ENCODE measurements around the gene DNAJB13.

Gene DNAJB13

DNA sequence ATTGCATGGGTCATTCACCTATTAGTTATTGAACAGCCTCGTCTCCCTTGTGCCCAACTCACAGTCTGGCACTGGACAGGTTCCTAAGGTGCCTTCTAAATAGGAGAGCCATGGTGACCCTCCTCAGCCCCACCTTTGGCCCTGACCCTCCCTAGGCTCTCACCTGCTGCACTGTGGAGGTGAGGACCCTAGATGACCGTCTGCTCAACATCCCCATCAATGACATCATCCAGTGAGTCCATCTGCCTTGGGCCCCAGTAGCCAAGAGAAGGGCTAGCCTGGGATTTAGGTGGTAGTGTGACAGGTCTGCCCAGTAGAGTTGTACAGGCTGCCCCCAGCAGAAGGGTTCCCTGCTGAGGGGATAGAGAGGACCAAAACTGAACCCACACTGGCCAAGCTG lies 18.3 kb downstream of the DNAJB13 start:
- H2BK5ac ChIP-seq (ENCODE audit: low read depth, low read length, poor library complexity) = no peak overlapping the region
- no peak overlapping the region for H3K4me2 ChIP-seq (ENCODE audit: low read length)
- no peaks in the 10 kb centered on the region for H3K36me3 ChIP-seq (ENCODE audit: control insufficient read depth in 1 of 2, insufficient read depth in 2 of 2, low read length in 2 of 2)
- no peak overlapping the region for H2BK120ac ChIP-seq (ENCODE audit: insufficient read depth, low read length, poor library complexity)
- H2AFZ ChIP-seq (ENCODE audit: insufficient read depth, low read length, poor library complexity) = no peak overlapping the region
- no peaks in the 10 kb centered on the region for H3K79me2 ChIP-seq (ENCODE audit: control insufficient read depth, insufficient read depth, low read length, poor library complexity)
- no peak overlapping the region for H3K14ac ChIP-seq (ENCODE audit: low read length)
- no CpG with 5 or more reads among the region's 2 CpGs for WGBS (ENCODE audit: extremely low coverage, insufficient coverage, insufficient read length)
- H2AK5ac ChIP-seq (ENCODE audit: low read length) = no peak overlapping the region
- H4K12ac ChIP-seq (ENCODE audit: low read depth, low read length) = no peak overlapping the region
- H3K9ac ChIP-seq (ENCODE audit: low read length) = no peak overlapping the region
- no peak overlapping the region for H3K4me3 ChIP-seq (ENCODE audit: low read depth, low read length)
- no peaks in the 10 kb centered on the region for H3K4me1 ChIP-seq (ENCODE audit: control insufficient read depth in 1 of 2, insufficient read depth in 2 of 2, low read length in 2 of 2)
- no peaks in the 10 kb centered on the region for H3K27me3 ChIP-seq (ENCODE audit: insufficient read depth, low read length)
- H3K9me3 ChIP-seq (ENCODE audit: insufficient read depth, low read depth, low read length) = no peaks in the 10 kb centered on the region
- H3K18ac ChIP-seq (ENCODE audit: low read length) = no peak overlapping the region
- no peak overlapping the region for H3K23ac ChIP-seq (ENCODE audit: low read length)
- H3K79me1 ChIP-seq (ENCODE audit: low read length) = no peaks in the 10 kb centered on the region
- no peak for DNase-seq
- no peak overlapping the region for H4K91ac ChIP-seq (ENCODE audit: low read depth, low read length)
- no peak overlapping the region for H4K8ac ChIP-seq (ENCODE audit: low read depth, low read length)
- H2BK12ac ChIP-seq (ENCODE audit: low read length) = no peak overlapping the region
- H3K27ac ChIP-seq (ENCODE audit: low read depth, low read length) = no peak overlapping the region
- no peak overlapping the region for H3K4ac ChIP-seq (ENCODE audit: low read depth, low read length)

DNA sequence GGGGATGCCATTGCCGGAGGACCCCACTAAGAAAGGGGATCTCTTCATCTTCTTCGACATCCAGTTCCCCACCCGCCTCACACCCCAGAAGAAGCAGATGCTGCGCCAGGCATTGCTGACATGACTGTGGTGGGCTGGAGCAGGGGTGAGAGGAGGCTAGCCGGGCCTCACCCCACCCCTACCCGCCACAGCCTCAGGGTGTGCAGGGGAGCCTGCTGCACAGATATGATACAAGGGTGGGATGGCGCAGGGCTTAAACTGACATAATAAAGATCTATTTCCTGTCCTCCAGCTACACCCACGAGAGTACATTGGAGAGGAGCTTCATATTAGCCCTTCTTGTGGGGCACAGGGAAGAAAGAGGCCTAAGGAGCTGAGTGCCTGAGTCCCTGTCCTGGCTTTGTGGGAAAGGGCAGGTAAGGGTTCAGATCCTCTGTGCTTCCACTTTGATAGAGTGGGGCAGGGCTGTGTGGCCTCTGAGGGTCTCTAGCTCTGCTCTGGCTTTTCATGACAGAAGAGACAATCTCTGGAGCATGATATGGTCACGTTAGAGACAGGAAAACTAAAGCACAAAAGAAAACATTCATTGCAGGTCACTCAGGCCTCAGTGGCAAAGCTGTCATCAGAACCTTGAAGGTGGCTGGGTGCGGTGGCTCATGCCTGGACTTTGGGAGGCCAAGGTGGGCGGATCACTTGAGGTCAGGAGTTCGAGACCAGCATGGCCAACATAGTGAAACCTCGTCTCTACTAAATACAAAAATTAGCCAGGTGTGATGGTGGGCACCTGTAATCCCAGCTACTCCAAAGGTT lies 19.4 kb downstream of the DNAJB13 start:
- Histone ChIP-seq H3K18ac (ENCODE audit: low read length) (no peak overlapping the region), H3K23ac (ENCODE audit: low read length) (no peak overlapping the region), H4K12ac (ENCODE audit: low read depth, low read length) (no peak overlapping the region), H3K4ac (ENCODE audit: low read depth, low read length) (no peak overlapping the region), H4K8ac (ENCODE audit: low read depth, low read length) (no peak overlapping the region), H3K14ac (ENCODE audit: low read length) (no peak overlapping the region), H3K4me3 (ENCODE audit: low read depth, low read length) (no peak overlapping the region), H3K79me2 (ENCODE audit: control insufficient read depth, insufficient read depth, low read length, poor library complexity) (no peaks in the 10 kb centered on the region), H2AFZ (ENCODE audit: insufficient read depth, low read length, poor library complexity) (no peak overlapping the region), H2AK5ac (ENCODE audit: low read length) (no peak overlapping the region), H3K4me1 (ENCODE audit: control insufficient read depth in 1 of 2, insufficient read depth in 2 of 2, low read length in 2 of 2) (no peaks in the 10 kb centered on the region), H3K9ac (ENCODE audit: low read length) (no peak overlapping the region), H3K27ac (ENCODE audit: low read depth, low read length) (no peak overlapping the region), H3K79me1 (ENCODE audit: low read length) (no peaks in the 10 kb centered on the region), H2BK120ac (ENCODE audit: insufficient read depth, low read length, poor library complexity) (no peak overlapping the region), H2BK12ac (ENCODE audit: low read length) (no peak overlapping the region), H3K36me3 (ENCODE audit: control insufficient read depth in 1 of 2, insufficient read depth in 2 of 2, low read length in 2 of 2) (peaks cover 3 to 9% of the 10 kb centered on the region in 2 experiments), H4K91ac (ENCODE audit: low read depth, low read length) (no peak overlapping the region), H3K4me2 (ENCODE audit: low read length) (no peak overlapping the region), H3K27me3 (ENCODE audit: insufficient read depth, low read length) (no peaks in the 10 kb centered on the region), H3K9me3 (ENCODE audit: insufficient read depth, low read depth, low read length) (no peaks in the 10 kb centered on the region), H2BK5ac (ENCODE audit: low read depth, low read length, poor library complexity) (no peak overlapping the region)
- no peak for DNase-seq
- WGBS (ENCODE audit: extremely low coverage, insufficient coverage, insufficient read length) = no CpG with 5 or more reads among the region's 13 CpGs

- no peak for DNase-seq
- H3K79me1 ChIP-seq (ENCODE audit: low read length) = no peaks in the 10 kb centered on the region
- no peaks in the 10 kb centered on the region for H3K27me3 ChIP-seq (ENCODE audit: insufficient read depth, low read length)
- H3K23ac ChIP-seq (ENCODE audit: low read length) = no peak overlapping the region
- no peaks in the 10 kb centered on the region for H3K9me3 ChIP-seq (ENCODE audit: insufficient read depth, low read depth, low read length)
- no peaks in the 10 kb centered on the region for H3K4me1 ChIP-seq (ENCODE audit: control insufficient read depth in 1 of 2, insufficient read depth in 2 of 2, low read length in 2 of 2)
- H3K27ac ChIP-seq (ENCODE audit: low read depth, low read length) = no peak overlapping the region
- no peak overlapping the region for H4K91ac ChIP-seq (ENCODE audit: low read depth, low read length)
- no CpG with 5 or more reads among the region's 6 CpGs for WGBS (ENCODE audit: extremely low coverage, insufficient coverage, insufficient read length)
- no peak overlapping the region for H4K12ac ChIP-seq (ENCODE audit: low read depth, low read length)
- H2BK5ac ChIP-seq (ENCODE audit: low read depth, low read length, poor library complexity) = no peak overlapping the region
- peaks cover 3 to 17% of the 10 kb centered on the region in 2 experiments for H3K36me3 ChIP-seq (ENCODE audit: control insufficient read depth in 1 of 2, insufficient read depth in 2 of 2, low read length in 2 of 2)
- H2AK5ac ChIP-seq (ENCODE audit: low read length) = no peak overlapping the region
- H3K4me2 ChIP-seq (ENCODE audit: low read length) = no peak overlapping the region
- no peak overlapping the region for H3K9ac ChIP-seq (ENCODE audit: low read length)
- no peak overlapping the region for H3K18ac ChIP-seq (ENCODE audit: low read length)
- no peak overlapping the region for H2BK120ac ChIP-seq (ENCODE audit: insufficient read depth, low read length, poor library complexity)
- no peaks in the 10 kb centered on the region for H3K79me2 ChIP-seq (ENCODE audit: control insufficient read depth, insufficient read depth, low read length, poor library complexity)
- H3K4me3 ChIP-seq (ENCODE audit: low read depth, low read length) = no peak overlapping the region
- H4K8ac ChIP-seq (ENCODE audit: low read depth, low read length) = no peak overlapping the region
- no peak overlapping the region for H3K4ac ChIP-seq (ENCODE audit: low read depth, low read length)
- no peak overlapping the region for H2BK12ac ChIP-seq (ENCODE audit: low read length)
- H2AFZ ChIP-seq (ENCODE audit: insufficient read depth, low read length, poor library complexity) = no peak overlapping the region
- H3K14ac ChIP-seq (ENCODE audit: low read length) = no peak overlapping the region
Measured at GRCh38 chr11:73971175-73971719, 20.4 kb downstream of the DNAJB13 start.

- Histone ChIP-seq H2AFZ (ENCODE audit: insufficient read depth, low read length, poor library complexity) (no peak overlapping the region), H2BK120ac (ENCODE audit: insufficient read depth, low read length, poor library complexity) (no peak overlapping the region), H3K23ac (ENCODE audit: low read length) (no peak overlapping the region), H2BK5ac (ENCODE audit: low read depth, low read length, poor library complexity) (no peak overlapping the region), H3K18ac (ENCODE audit: low read length) (no peak overlapping the region), H3K4ac (ENCODE audit: low read depth, low read length) (no peak overlapping the region), H3K36me3 (ENCODE audit: control insufficient read depth in 1 of 2, insufficient read depth in 2 of 2, low read length in 2 of 2) (peaks cover 8 to 23% of the 10 kb centered on the region in 2 experiments), H3K14ac (ENCODE audit: low read length) (no peak overlapping the region), H3K4me2 (ENCODE audit: low read length) (no peak overlapping the region), H3K79me1 (ENCODE audit: low read length) (no peaks in the 10 kb centered on the region), H4K8ac (ENCODE audit: low read depth, low read length) (no peak overlapping the region), H4K91ac (ENCODE audit: low read depth, low read length) (no peak overlapping the region), H3K9me3 (ENCODE audit: insufficient read depth, low read depth, low read length) (no peaks in the 10 kb centered on the region), H3K9ac (ENCODE audit: low read length) (no peak overlapping the region), H4K12ac (ENCODE audit: low read depth, low read length) (no peak overlapping the region), H2BK12ac (ENCODE audit: low read length) (no peak overlapping the region), H3K79me2 (ENCODE audit: control insufficient read depth, insufficient read depth, low read length, poor library complexity) (no peaks in the 10 kb centered on the region), H2AK5ac (ENCODE audit: low read length) (no peak overlapping the region), H3K4me3 (ENCODE audit: low read depth, low read length) (no peak overlapping the region), H3K27ac (ENCODE audit: low read depth, low read length) (no peak overlapping the region), H3K4me1 (ENCODE audit: control insufficient read depth in 1 of 2, insufficient read depth in 2 of 2, low read length in 2 of 2) (no peaks in the 10 kb centered on the region), H3K27me3 (ENCODE audit: insufficient read depth, low read length) (no peaks in the 10 kb centered on the region)
- no CpG with 5 or more reads among the region's 1 CpG for WGBS (ENCODE audit: extremely low coverage, insufficient coverage, insufficient read length)
- DNase-seq = no peak
Measured at GRCh38 chr11:73972187-73972586, 21.4 kb downstream of the DNAJB13 start.

Data from trophoblast cell (in vitro differentiated cells and primary cell).